ENCODE data around the gene SYNGR4. TPM values are rescaled to one million over a fixed set of nuclear protein-coding genes. Genes with fewer than 3 reads are reported as not detected.
"Not testable (repeated sequence)": the region's sequence is repeated elsewhere in the genome, so short reads cannot be mapped to it uniquely, and the experiment has no call there.

Gene SYNGR4
- total RNA-seq, 2 donors from 2014 or later = not detected

DNA sequence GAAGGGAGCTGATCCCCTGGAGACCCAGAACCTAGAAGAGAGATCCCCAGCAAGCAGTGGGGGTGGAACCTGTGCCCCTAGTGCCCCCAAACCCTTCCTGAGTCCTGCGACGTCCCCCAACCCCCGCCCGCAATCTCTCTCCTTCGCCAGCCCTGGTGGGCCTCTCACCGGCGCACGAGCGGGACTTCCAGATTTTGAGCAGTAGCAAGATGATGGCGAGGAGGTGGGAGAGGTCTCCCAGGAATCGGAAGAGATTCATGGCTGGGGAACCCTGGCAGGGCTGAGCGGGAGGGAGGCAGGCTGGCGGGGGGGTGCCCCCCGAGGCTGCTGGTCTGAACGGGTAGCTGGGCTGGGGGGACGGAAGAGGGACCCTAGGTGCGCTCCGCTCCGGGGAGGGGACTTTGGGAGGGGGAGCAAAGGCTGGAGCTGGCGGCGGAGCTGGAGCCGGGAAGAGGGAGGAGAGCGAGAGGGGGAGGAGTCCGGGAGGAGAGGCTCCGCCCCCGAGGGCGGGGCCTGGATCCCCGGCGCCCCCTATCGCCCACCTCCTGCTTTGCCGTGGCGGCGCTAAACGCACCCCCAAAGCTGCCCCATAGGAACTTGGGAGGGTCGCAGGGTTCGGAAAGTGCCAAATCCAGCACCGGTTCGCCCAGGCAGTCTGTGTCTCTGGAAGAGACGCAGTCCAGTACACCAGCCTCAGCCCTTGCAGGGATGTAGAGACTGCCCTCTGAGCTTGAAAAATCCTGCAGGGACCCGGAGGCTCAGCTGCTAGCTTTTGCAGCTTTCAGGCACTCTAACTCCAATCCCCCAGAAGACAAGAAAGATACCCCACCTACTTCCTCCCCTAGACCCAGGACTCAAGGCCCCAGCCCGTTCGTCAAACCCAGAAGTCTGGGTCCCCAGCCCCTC lies 27.2 kb downstream of the SYNGR4 start, which contains the start of gene KDELR1:
KDELR1 (minus strand) TSS at position 452 of the 906 bp plus-strand sequence; CDS start at position 259, 193 bp downstream.
- H3K27me3 Mint-ChIP-seq = peaks cover 15% of the 10 kb centered on the region
- peaks cover 8% of the 10 kb centered on the region for H3K36me3 Mint-ChIP-seq (ENCODE audit: low read depth)
- peaks cover 30% of the 10 kb centered on the region for H3K4me1 Mint-ChIP-seq
- no peaks in the 10 kb centered on the region for H3K9me3 ChIP-seq (ENCODE audit: control insufficient read depth, low read length, poor library complexity, severe bottlenecking)
- peak; percentile 85 for ATAC-seq
- DNase-seq = peak; percentile 70 to 72 (median 70)
- peak within 1 kb of the TSS; percentile 90 for H3K4me3 Mint-ChIP-seq
- peak within 1 kb of the TSS; percentile 92 for H3K27ac Mint-ChIP-seq

GRCh38 chr19:48392006-48392344 lies 27.8 kb downstream of the SYNGR4 start:
- Mint-ChIP-seq H3K4me3 (peak overlapping the region; percentile 90), H3K27me3 (peaks cover 15% of the 10 kb centered on the region), H3K4me1 (peaks cover 30% of the 10 kb centered on the region), H3K27ac (peak overlapping the region; percentile 92)
- H3K9me3 ChIP-seq (ENCODE audit: control insufficient read depth, low read length, poor library complexity, severe bottlenecking); DNase-seq; H3K36me3 Mint-ChIP-seq (ENCODE audit: low read depth); ATAC-seq: not testable (repeated sequence)

DNA sequence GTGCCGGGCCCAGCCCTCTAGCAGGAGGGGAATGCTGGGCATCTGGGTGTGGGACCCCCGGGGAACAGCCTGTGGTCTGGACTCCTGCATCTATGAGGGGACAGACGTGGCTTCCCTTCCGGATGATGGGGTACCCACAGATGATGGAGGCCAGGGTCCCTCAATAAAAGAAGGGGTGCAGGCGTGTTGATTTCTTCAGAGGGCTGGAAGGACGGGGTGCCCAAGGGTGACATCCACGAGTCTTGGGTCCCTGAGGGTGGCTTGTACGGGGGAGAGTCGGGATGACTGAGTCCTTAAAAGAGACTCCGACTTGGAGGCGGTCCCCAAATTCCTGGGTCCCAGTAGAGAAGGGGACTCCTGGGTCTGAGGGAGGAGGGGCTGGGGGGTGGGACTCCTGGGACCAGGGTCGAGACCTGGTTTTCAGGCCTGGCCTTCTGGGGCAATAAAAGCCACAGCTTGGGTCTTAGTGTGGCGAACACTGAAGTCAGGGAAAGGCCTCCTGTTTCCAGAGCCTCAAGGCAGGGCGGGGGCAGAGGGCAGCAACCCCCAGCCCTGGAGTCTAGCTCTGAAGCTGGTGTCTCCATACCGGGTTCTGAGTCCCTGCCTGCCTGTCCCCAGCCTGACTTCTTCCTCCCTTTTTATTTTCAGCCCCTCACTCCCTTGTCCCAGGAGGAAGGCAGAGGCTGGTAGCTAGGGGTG lies 28.8 kb downstream of the SYNGR4 start:
- no peaks in the 10 kb centered on the region for H3K9me3 ChIP-seq (ENCODE audit: control insufficient read depth, low read length, poor library complexity, severe bottlenecking)
- ATAC-seq = no peak
- Mint-ChIP-seq H3K4me3 (peak overlapping the region; percentile 52), H3K27ac (no peak overlapping the region), H3K36me3 (ENCODE audit: low read depth) (peaks cover 16% of the 10 kb centered on the region), H3K4me1 (peaks cover 40% of the 10 kb centered on the region), H3K27me3 (peaks cover 22% of the 10 kb centered on the region)
- DNase-seq = no peak

DNA sequence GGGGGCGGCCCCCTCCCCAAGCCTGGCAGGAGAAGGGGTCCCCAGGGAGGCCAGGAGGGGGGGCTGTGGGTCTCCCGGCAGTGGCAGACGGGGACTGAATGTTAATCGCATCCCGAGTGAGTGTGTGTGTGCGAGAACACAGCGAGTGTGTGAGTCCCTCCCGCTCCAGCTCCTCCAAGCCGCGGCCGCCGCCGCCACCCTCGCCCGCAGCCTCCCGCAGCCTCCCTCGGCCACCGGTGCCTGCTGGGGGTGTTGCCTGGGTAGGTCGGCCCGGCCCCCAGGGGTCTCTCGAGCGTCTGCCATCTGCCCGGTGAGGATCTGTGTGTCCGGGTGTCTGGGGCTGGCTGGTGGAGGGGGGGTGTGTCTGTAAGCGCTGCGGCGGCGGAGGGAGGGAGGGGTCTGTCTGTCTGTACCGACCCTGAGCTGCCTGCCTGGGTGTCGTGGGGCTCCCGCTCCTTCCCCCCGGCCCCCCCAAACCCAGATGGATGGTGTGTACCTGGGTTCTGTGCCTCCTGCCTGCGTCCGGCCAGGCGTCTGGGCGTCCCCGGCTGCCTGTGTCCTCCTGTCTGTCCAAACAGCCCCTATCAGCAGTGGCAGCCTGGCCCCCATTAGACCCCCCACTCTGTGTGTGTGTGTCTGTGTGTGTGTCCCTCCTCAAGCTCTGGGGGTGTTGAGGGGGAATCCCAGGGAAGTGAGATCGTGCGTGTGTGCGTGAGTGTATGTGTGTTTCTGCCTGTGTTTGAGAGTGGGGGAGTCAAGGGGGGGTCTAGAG lies 29.6 kb downstream of the SYNGR4 start, which contains the start of gene GRIN2D:
GRIN2D (plus strand) TSS at position 110 of the 772 bp plus-strand sequence. CDS start 4,725 bp downstream, outside the sequence.
- H3K27ac Mint-ChIP-seq = no peak within 1 kb of the TSS
- peak within 1 kb of the TSS; percentile 86 for H3K4me3 Mint-ChIP-seq
- DNase-seq (peak in 1 of 3 donors; percentile 23), ATAC-seq (no peak)
- H3K36me3 Mint-ChIP-seq (ENCODE audit: low read depth) = peaks cover 14% of the 10 kb centered on the region
- peaks cover 36% of the 10 kb centered on the region for H3K4me1 Mint-ChIP-seq
- H3K9me3 ChIP-seq (ENCODE audit: control insufficient read depth, low read length, poor library complexity, severe bottlenecking) = no peaks in the 10 kb centered on the region
- H3K27me3 Mint-ChIP-seq = peaks cover 22% of the 10 kb centered on the region

DNA sequence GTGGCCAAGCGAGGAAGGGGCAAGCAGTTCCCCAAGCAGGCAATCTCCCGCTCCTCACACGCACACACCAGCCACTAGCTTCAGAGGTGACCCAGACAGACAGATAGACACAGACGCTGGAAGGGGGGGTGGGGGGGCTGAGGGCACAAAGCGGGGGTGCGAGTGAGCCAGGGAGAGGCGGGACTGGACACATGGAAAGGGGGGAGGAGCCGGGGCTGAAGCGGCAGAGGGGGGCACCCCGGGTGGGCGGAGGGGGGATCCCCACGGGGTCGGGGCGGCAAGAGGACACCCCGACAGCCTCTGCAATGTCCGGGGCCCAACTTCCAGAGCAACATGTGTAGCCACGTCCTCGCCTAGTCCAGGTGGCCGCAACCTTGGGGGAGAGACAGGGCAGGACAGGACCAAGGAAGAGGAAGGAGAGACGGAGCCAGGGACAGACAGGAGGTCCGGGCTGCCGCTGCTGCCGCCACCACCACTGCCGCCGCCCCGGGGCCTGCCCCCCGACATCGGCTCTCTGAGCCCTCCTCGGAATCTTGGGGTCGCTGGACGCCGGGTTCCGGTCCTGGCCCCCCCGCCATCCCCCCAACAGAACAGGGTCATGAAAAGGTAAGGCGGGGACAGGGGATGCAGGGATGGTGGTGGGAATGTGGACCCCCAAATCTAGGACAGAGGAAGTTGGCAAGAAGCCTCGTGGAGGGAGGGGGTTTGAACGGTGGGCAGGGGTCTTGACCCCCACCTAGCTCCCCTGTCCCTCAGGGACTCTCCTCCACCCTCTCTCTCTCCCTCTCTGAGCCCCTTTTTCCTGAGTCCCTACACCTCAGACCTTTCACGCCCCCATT lies 30.4 kb downstream of the SYNGR4 start:
- H3K4me3 Mint-ChIP-seq = peak overlapping the region; percentile 86
- no peaks in the 10 kb centered on the region for H3K9me3 ChIP-seq (ENCODE audit: control insufficient read depth, low read length, poor library complexity, severe bottlenecking)
- no peak overlapping the region for H3K27ac Mint-ChIP-seq
- ATAC-seq (no peak), DNase-seq (no peak)
- peaks cover 14% of the 10 kb centered on the region for H3K36me3 Mint-ChIP-seq (ENCODE audit: low read depth)
- H3K27me3 Mint-ChIP-seq = peaks cover 22% of the 10 kb centered on the region
- H3K4me1 Mint-ChIP-seq = peaks cover 36% of the 10 kb centered on the region

- no peak overlapping the region for H3K27ac Mint-ChIP-seq
- DNase-seq = no peak
- H3K4me1 Mint-ChIP-seq = peaks cover 36% of the 10 kb centered on the region
- peaks cover 22% of the 10 kb centered on the region for H3K27me3 Mint-ChIP-seq
- no peak for ATAC-seq
- peaks cover 14% of the 10 kb centered on the region for H3K36me3 Mint-ChIP-seq (ENCODE audit: low read depth)
- peak overlapping the region; percentile 72 for H3K4me3 Mint-ChIP-seq
- no peaks in the 10 kb centered on the region for H3K9me3 ChIP-seq (ENCODE audit: control insufficient read depth, low read length, poor library complexity, severe bottlenecking)
Observed at GRCh38 chr19:48395170-48395455, 30.9 kb downstream of the SYNGR4 start.

GRCh38 chr19:48395499-48395898 lies 31.3 kb downstream of the SYNGR4 start:
- H3K9me3 ChIP-seq (ENCODE audit: control insufficient read depth, low read length, poor library complexity, severe bottlenecking) = no peaks in the 10 kb centered on the region
- peak overlapping the region; percentile 72 for H3K4me3 Mint-ChIP-seq
- peaks cover 22% of the 10 kb centered on the region for H3K27me3 Mint-ChIP-seq
- H3K4me1 Mint-ChIP-seq = peaks cover 33% of the 10 kb centered on the region
- ATAC-seq = no peak
- DNase-seq = no peak
- H3K27ac Mint-ChIP-seq = no peak overlapping the region
- H3K36me3 Mint-ChIP-seq (ENCODE audit: low read depth) = peaks cover 14% of the 10 kb centered on the region

DNA sequence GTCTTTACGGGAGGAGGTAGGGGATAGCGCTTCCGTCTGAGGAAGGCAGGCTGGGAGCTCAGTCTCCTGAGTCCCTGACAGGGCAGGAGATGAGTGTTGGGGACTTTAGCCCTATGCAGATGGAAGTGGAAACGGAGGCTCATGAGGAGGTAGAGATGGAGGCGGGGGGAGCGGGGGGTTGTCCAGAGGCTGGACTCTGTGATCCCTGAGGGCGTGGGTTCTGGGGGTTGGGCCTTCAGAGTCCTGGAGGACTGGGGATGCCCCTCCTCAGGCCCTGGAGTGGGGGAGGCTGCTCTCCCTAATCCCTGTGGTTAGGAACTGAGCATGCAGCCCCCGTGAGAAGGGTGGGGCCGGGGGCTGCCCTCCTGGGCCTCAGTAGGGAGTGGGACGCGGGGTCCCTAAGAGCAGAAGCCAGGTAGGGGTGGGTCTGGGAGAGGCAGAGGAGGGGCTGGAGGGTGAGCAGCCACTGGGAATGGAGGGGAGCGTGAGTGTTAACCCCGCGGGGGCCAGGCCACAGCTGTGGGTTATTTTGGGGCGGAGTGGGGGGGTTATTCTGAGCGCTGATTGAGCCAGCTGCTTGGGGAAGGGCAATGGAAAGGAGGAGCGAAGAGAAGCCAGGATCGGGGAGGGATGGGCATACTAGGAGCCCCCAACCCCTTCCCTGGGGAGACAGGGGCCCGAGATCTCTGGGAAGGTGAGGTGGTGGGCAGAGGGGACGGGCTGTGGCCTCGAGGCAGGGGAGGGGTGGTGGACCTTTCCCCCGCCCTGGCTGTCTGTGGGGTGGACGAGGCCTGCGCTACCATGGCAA lies 32.1 kb downstream of the SYNGR4 start:
- Mint-ChIP-seq H3K4me3 (no peak overlapping the region), H3K27ac (no peak overlapping the region), H3K36me3 (ENCODE audit: low read depth) (peaks cover 14% of the 10 kb centered on the region), H3K27me3 (peaks cover 22% of the 10 kb centered on the region), H3K4me1 (peaks cover 28% of the 10 kb centered on the region)
- no peak for ATAC-seq
- no peaks in the 10 kb centered on the region for H3K9me3 ChIP-seq (ENCODE audit: control insufficient read depth, low read length, poor library complexity, severe bottlenecking)
- DNase-seq = no peak

DNA sequence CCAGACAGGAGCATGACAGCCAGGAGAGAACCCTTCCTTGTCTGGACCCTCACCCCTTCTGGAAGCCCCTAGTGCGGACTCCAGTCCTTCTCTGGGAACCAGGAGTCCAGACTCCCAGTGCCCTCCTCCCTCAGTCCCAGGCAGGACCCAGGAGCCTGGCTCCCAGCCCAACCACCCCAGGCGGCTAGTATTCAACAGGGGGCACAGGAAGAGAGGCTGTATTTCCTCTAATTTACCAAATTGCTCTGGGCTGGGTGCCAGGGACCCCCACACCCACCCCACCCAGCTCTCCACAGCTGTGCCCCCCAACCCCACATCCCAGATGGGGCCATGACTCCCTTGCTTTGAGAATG lies 32.6 kb downstream of the SYNGR4 start:
- Mint-ChIP-seq H3K4me1 (peaks cover 25% of the 10 kb centered on the region), H3K27me3 (peaks cover 22% of the 10 kb centered on the region), H3K36me3 (ENCODE audit: low read depth) (peaks cover 14% of the 10 kb centered on the region), H3K4me3 (no peak overlapping the region), H3K27ac (peak overlapping the region; percentile 93)
- DNase-seq (no peak), ATAC-seq (no peak)
- H3K9me3 ChIP-seq (ENCODE audit: control insufficient read depth, low read length, poor library complexity, severe bottlenecking) = no peaks in the 10 kb centered on the region

GRCh38 chr19:48397263-48398101 lies 33.3 kb downstream of the SYNGR4 start:
- no peak for ATAC-seq
- DNase-seq = no peak
- peaks cover 29% of the 10 kb centered on the region for H3K4me1 Mint-ChIP-seq
- H3K27ac Mint-ChIP-seq = peak overlapping the region; percentile 93
- H3K27me3 Mint-ChIP-seq = peaks cover 22% of the 10 kb centered on the region
- no peaks in the 10 kb centered on the region for H3K9me3 ChIP-seq (ENCODE audit: control insufficient read depth, low read length, poor library complexity, severe bottlenecking)
- peak overlapping the region; percentile 95 for H3K4me3 Mint-ChIP-seq
- peaks cover 14% of the 10 kb centered on the region for H3K36me3 Mint-ChIP-seq (ENCODE audit: low read depth)

GRCh38 chr19:48398102-48398374 lies 33.9 kb downstream of the SYNGR4 start:
- no peaks in the 10 kb centered on the region for H3K9me3 ChIP-seq (ENCODE audit: control insufficient read depth, low read length, poor library complexity, severe bottlenecking)
- Mint-ChIP-seq H3K4me1 (peaks cover 27% of the 10 kb centered on the region), H3K36me3 (ENCODE audit: low read depth) (peaks cover 14% of the 10 kb centered on the region), H3K27me3 (peaks cover 22% of the 10 kb centered on the region), H3K4me3 (peak overlapping the region; percentile 95), H3K27ac (peak overlapping the region; percentile 93)
- no peak for ATAC-seq
- no peak for DNase-seq

Measured in T-helper 17 cell (primary cell).